MG63 (cell line): ENCODE data around the gene CRYGA. TPM values are rescaled to one million over a fixed set of nuclear protein-coding genes. Genes with fewer than 3 reads are reported as not detected.

ENCODE experiments used
- total RNA-seq: library from RNA; depleted of rRNA; stranded (reverse); fragments of >200 nt; shearing (Covaris generic); gene quantifications from 2 replicates; pipeline ENCODE4 v1.2.3, GENCODE V29; 2014; ENCODE audit warnings: low replicate concordance; rRNA removed

The CRYGA gene
- total RNA-seq, 1 experiment from 2014 or later: not detected

Other genes starting within 250 kb of the CRYGA start
- 6.0 and 6.4 TPM in 2 replicates for gene PLEKHM3, start 138.1 kb downstream of the CRYGA start, total RNA-seq
- not detected in 2 replicates for gene CRYGD, start 39.1 kb downstream of the CRYGA start, total RNA-seq
- not detected in 2 replicates for gene CRYGC, start 33.8 kb downstream of the CRYGA start, total RNA-seq
- not detected in 2 replicates for gene CRYGB, start 17.4 kb downstream of the CRYGA start, total RNA-seq
- not detected in 2 replicates for gene C2orf80, start 26.4 kb upstream of the CRYGA start, total RNA-seq
- gene IDH1, start 91.5 kb upstream of the CRYGA start, total RNA-seq: 29.6 and 37.0 TPM in 2 replicates
- 7.1 and 9.4 TPM in 2 replicates for gene PIKFYVE, start 102.7 kb upstream of the CRYGA start, total RNA-seq
- gene PTH2R, start 243.2 kb upstream of the CRYGA start, total RNA-seq: not detected in 2 replicates